ENCODE results near the gene MYOM3.

DNA sequence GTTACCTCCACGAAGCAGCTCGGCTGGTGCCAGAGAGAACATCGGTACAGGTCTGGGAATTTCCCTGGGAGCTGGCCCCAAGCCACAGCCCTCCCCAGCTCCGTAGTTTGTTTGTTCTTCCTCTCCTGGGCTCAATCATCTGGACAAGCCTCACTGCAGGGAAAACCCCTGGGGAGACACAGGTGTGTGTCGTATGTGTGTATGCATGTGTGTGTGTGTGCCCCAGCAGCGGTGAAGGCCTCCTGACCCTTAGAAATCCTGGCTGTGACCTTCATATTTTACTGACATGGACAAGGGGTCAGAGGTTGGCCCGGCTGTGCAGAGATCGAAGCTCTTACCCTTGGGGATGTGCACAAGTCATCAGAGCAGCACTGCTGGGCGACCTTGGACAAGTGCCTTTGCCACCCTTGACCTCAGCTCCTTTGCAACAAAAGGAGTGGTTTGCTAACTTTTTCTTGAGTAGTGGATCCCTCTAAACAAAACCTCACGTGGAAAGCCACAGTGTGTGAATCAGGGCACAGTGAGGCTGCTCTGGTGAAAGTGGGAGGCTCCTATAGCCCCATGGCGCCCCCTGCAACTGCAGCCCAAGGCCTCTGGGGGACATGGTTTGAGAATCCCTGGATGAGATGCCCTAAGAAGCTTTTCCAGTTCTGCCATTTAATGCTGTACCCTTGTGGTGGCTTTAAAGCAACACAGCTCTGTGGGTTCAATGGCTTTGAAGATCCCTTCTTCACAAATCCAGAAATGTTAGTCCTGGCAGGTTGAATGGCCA lies 43.3 kb upstream of the MYOM3 start:
- no peak for TF ChIP-seq CHD2 (IDR thresholded peaks at IDR 0.05; ENCODE audit: low read depth, low read length)
- no peak for TF ChIP-seq SP2 (CRISPR knock-in tag; IDR thresholded peaks at IDR 0.05)
- TF ChIP-seq TARDBP (CRISPR knock-in tag; IDR thresholded peaks at IDR 0.05), result no peak
- TF ChIP-seq RXRA (CRISPR knock-in tag; IDR thresholded peaks at IDR 0.05), result 0 out of 2 replicates have a peak, but pooled peaks have one; percentile 19
- TF ChIP-seq, protein P1, sequence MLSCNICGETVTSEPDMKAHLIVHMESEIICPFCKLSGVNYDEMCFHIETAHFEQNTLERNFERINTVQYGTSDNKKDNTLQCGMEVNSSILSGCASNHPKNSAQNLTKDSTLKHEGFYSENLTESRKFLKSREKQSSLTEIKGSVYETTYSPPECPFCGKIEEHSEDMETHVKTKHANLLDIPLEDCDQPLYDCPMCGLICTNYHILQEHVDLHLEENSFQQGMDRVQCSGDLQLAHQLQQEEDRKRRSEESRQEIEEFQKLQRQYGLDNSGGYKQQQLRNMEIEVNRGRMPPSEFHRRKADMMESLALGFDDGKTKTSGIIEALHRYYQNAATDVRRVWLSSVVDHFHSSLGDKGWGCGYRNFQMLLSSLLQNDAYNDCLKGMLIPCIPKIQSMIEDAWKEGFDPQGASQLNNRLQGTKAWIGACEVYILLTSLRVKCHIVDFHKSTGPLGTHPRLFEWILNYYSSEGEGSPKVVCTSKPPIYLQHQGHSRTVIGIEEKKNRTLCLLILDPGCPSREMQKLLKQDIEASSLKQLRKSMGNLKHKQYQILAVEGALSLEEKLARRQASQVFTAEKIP (CRISPR knock-in tag; IDR thresholded peaks at IDR 0.05; ENCODE audit: borderline replicate concordance), result no peak
- TF ChIP-seq, protein P2, sequence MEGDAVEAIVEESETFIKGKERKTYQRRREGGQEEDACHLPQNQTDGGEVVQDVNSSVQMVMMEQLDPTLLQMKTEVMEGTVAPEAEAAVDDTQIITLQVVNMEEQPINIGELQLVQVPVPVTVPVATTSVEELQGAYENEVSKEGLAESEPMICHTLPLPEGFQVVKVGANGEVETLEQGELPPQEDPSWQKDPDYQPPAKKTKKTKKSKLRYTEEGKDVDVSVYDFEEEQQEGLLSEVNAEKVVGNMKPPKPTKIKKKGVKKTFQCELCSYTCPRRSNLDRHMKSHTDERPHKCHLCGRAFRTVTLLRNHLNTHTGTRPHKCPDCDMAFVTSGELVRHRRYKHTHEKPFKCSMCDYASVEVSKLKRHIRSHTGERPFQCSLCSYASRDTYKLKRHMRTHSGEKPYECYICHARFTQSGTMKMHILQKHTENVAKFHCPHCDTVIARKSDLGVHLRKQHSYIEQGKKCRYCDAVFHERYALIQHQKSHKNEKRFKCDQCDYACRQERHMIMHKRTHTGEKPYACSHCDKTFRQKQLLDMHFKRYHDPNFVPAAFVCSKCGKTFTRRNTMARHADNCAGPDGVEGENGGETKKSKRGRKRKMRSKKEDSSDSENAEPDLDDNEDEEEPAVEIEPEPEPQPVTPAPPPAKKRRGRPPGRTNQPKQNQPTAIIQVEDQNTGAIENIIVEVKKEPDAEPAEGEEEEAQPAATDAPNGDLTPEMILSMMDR (CRISPR knock-in tag; IDR thresholded peaks at IDR 0.05), result peak; percentile 52
- TF ChIP-seq, protein P3, sequence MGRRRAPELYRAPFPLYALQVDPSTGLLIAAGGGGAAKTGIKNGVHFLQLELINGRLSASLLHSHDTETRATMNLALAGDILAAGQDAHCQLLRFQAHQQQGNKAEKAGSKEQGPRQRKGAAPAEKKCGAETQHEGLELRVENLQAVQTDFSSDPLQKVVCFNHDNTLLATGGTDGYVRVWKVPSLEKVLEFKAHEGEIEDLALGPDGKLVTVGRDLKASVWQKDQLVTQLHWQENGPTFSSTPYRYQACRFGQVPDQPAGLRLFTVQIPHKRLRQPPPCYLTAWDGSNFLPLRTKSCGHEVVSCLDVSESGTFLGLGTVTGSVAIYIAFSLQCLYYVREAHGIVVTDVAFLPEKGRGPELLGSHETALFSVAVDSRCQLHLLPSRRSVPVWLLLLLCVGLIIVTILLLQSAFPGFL (CRISPR knock-in tag; IDR thresholded peaks at IDR 0.05), result no peak
- TF ChIP-seq ZNF101 (CRISPR knock-in tag; IDR thresholded peaks at IDR 0.05; ENCODE audit: borderline replicate concordance, low read depth), result no peak
- TF ChIP-seq, protein P4, sequence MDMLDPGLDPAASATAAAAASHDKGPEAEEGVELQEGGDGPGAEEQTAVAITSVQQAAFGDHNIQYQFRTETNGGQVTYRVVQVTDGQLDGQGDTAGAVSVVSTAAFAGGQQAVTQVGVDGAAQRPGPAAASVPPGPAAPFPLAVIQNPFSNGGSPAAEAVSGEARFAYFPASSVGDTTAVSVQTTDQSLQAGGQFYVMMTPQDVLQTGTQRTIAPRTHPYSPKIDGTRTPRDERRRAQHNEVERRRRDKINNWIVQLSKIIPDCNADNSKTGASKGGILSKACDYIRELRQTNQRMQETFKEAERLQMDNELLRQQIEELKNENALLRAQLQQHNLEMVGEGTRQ (IDR thresholded peaks at IDR 0.05; ENCODE audit: low read depth, low read length), result no peak
- TF ChIP-seq, protein P4 (CRISPR knock-in tag; IDR thresholded peaks at IDR 0.05; ENCODE audit: borderline replicate concordance), result no peak
- TF ChIP-seq CREB1 (IDR thresholded peaks at IDR 0.05), result no peak
- 0 out of 2 replicates have a peak, but pooled peaks have one; percentile 39 for TF ChIP-seq CREB1 (CRISPR knock-in tag; IDR thresholded peaks at IDR 0.05)
- TF ChIP-seq, protein P5, sequence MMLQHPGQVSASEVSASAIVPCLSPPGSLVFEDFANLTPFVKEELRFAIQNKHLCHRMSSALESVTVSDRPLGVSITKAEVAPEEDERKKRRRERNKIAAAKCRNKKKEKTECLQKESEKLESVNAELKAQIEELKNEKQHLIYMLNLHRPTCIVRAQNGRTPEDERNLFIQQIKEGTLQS (CRISPR knock-in tag; IDR thresholded peaks at IDR 0.05), result no peak
- TF ChIP-seq ZNF160 (CRISPR knock-in tag; IDR thresholded peaks at IDR 0.05), result no peak
- no peak for TF ChIP-seq MXI1 (IDR thresholded peaks at IDR 0.05; ENCODE audit: borderline replicate concordance, low read depth, low read length)
- TF ChIP-seq MTF2 (CRISPR knock-in tag; IDR thresholded peaks at IDR 0.05; ENCODE audit: borderline replicate concordance), result no peak

Data from HepG2 (cell line).